Measurements from ENCODE around the gene KCNK6.
A peak's percentile ranks its signal among the peaks of the same experiment; 100 is the strongest.

Gene KCNK6

DNA sequence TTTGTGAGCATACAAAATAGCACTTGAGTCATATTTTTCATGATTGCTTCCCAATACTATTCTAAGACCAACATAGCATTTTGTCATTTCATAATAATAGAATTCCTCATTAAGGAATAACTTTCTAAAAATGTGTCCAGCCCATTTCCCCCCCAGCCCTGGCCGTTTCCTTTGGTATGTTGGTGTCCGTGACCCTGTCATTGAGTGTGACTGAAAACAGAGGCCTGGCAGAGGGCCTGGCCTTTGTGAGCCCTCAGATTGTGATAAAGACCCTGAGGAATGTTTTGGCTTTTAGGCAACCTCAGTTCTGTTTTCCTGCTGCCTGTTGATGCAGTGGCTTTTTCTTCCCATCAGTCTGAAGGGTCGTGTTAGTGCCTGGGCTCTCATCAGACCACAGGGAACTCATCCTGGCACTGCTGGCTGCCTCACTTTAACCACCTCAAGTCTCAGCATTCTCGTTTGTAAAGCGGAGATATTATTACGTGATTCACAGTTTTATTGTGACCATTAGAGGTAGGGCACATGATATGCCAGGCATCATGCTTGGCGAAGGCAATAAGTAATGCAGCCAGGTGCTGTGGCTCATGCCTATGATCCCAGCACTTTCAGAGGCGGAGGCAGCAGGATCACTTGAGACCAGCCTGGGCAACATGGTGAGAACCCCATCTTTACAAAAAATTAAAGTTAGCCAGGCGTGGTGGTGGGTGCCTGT is 41.5 kb upstream of the KCNK6 start:
- Histone ChIP-seq H3K9me3 (ENCODE audit: low read length) (no peaks in the 10 kb centered on the region), H3K4me2 (ENCODE audit: low read length) (no peak overlapping the region), H3K9ac (ENCODE audit: low read length) (no peak overlapping the region), H3K4me3 (ENCODE audit: low read depth, low read length, poor library complexity, severe bottlenecking) (no peak overlapping the region), H3K27me3 (ENCODE audit: insufficient read depth, low read length) (no peaks in the 10 kb centered on the region), H3K4me1 (ENCODE audit: insufficient read depth, low read length, severe bottlenecking) (peaks cover 20% of the 10 kb centered on the region), H2AFZ (ENCODE audit: low read length) (no peak overlapping the region), H3K36me3 (ENCODE audit: insufficient read depth, low read length) (peaks cover 11% of the 10 kb centered on the region; the same call in 1 of the 2 replicates), H3F3A (ENCODE audit: insufficient read depth, low read length) (no peaks in the 10 kb centered on the region), H3K27ac (ENCODE audit: low read depth, low read length, poor library complexity, severe bottlenecking) (peak overlapping the region; percentile 3), H4K20me1 (ENCODE audit: insufficient read depth, low read length) (no peaks in the 10 kb centered on the region), H3K9me2 (ENCODE audit: low read depth, low read length) (no peaks in the 10 kb centered on the region), H3K79me2 (ENCODE audit: insufficient read depth, low read length) (peaks cover 35% of the 10 kb centered on the region)
- TF ChIP-seq, protein P1, sequence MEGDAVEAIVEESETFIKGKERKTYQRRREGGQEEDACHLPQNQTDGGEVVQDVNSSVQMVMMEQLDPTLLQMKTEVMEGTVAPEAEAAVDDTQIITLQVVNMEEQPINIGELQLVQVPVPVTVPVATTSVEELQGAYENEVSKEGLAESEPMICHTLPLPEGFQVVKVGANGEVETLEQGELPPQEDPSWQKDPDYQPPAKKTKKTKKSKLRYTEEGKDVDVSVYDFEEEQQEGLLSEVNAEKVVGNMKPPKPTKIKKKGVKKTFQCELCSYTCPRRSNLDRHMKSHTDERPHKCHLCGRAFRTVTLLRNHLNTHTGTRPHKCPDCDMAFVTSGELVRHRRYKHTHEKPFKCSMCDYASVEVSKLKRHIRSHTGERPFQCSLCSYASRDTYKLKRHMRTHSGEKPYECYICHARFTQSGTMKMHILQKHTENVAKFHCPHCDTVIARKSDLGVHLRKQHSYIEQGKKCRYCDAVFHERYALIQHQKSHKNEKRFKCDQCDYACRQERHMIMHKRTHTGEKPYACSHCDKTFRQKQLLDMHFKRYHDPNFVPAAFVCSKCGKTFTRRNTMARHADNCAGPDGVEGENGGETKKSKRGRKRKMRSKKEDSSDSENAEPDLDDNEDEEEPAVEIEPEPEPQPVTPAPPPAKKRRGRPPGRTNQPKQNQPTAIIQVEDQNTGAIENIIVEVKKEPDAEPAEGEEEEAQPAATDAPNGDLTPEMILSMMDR (IDR thresholded peaks at IDR 0.05; ENCODE audit: low read length): no peak
- no peak for TF ChIP-seq EZH2 (IDR thresholded peaks at IDR 0.05; ENCODE audit: borderline replicate concordance, low read length)

GRCh38 chr19:38278751-38279150 is 40.9 kb upstream of the KCNK6 start:
- no peaks in the 10 kb centered on the region for H3K9me3 ChIP-seq (ENCODE audit: low read length)
- no peak overlapping the region for H3K4me2 ChIP-seq (ENCODE audit: low read length)
- no peak for TF ChIP-seq EZH2 (IDR thresholded peaks at IDR 0.05; ENCODE audit: borderline replicate concordance, low read length)
- TF ChIP-seq, protein P1 (IDR thresholded peaks at IDR 0.05; ENCODE audit: low read length): no peak
- H3K27me3 ChIP-seq (ENCODE audit: insufficient read depth, low read length): no peaks in the 10 kb centered on the region
- H3K27ac ChIP-seq (ENCODE audit: low read depth, low read length, poor library complexity, severe bottlenecking): peak overlapping the region; percentile 3
- peaks cover 29% of the 10 kb centered on the region for H3K79me2 ChIP-seq (ENCODE audit: insufficient read depth, low read length)
- H3F3A ChIP-seq (ENCODE audit: insufficient read depth, low read length): no peaks in the 10 kb centered on the region
- H4K20me1 ChIP-seq (ENCODE audit: insufficient read depth, low read length): no peaks in the 10 kb centered on the region
- H3K9me2 ChIP-seq (ENCODE audit: low read depth, low read length): no peaks in the 10 kb centered on the region
- no peak overlapping the region for H3K9ac ChIP-seq (ENCODE audit: low read length)
- no peak overlapping the region for H3K4me3 ChIP-seq (ENCODE audit: low read depth, low read length, poor library complexity, severe bottlenecking)
- peaks cover 14% of the 10 kb centered on the region; the same call in 1 of the 2 replicates for H3K36me3 ChIP-seq (ENCODE audit: insufficient read depth, low read length)
- peaks cover 20% of the 10 kb centered on the region for H3K4me1 ChIP-seq (ENCODE audit: insufficient read depth, low read length, severe bottlenecking)
- H2AFZ ChIP-seq (ENCODE audit: low read length): no peak overlapping the region

- H3K9me3 ChIP-seq (ENCODE audit: low read length): no peaks in the 10 kb centered on the region
- H3K4me2 ChIP-seq (ENCODE audit: low read length): no peak overlapping the region; the same call in 1 of the 2 replicates
- no peak for TF ChIP-seq EZH2 (IDR thresholded peaks at IDR 0.05; ENCODE audit: borderline replicate concordance, low read length)
- TF ChIP-seq, protein P1 (IDR thresholded peaks at IDR 0.05; ENCODE audit: low read length): no peak
- H3K27ac ChIP-seq (ENCODE audit: low read depth, low read length, poor library complexity, severe bottlenecking): peak overlapping the region; percentile 43
- H3K9me2 ChIP-seq (ENCODE audit: low read depth, low read length): no peaks in the 10 kb centered on the region
- no peak overlapping the region for H2AFZ ChIP-seq (ENCODE audit: low read length)
- H3K4me1 ChIP-seq (ENCODE audit: insufficient read depth, low read length, severe bottlenecking): peaks cover 30% of the 10 kb centered on the region
- peaks cover 17% of the 10 kb centered on the region for H3K79me2 ChIP-seq (ENCODE audit: insufficient read depth, low read length)
- H3F3A ChIP-seq (ENCODE audit: insufficient read depth, low read length): no peaks in the 10 kb centered on the region
- H3K27me3 ChIP-seq (ENCODE audit: insufficient read depth, low read length): no peaks in the 10 kb centered on the region
- no peaks in the 10 kb centered on the region for H4K20me1 ChIP-seq (ENCODE audit: insufficient read depth, low read length)
- no peak overlapping the region for H3K4me3 ChIP-seq (ENCODE audit: low read depth, low read length, poor library complexity, severe bottlenecking)
- H3K9ac ChIP-seq (ENCODE audit: low read length): no peak overlapping the region; the same call in 1 of the 2 replicates
- H3K36me3 ChIP-seq (ENCODE audit: insufficient read depth, low read length): peaks cover 22% of the 10 kb centered on the region; the same call in 1 of the 2 replicates
Observed at GRCh38 chr19:38280030-38280921, 39.4 kb upstream of the KCNK6 start.
